Epithelial cell of prostate (primary cell): ENCODE results near the gene SERAC1.
"Not testable (repeated sequence)": the region's sequence is repeated elsewhere in the genome, so short reads cannot be mapped to it uniquely, and the experiment has no call there.

Experiments
- DNase-seq: peaks from one replicate; pipeline ENCODE4 v3.0.0-alpha.2; 2011; ENCODE audit warnings: low read depth, low spot score
- H3K27ac ChIP-seq: fragments of 450-650 bp; 2 replicates; pipeline ENCODE4 v1.5.1; 2017; ENCODE audit warnings: mild to moderate bottlenecking

SERAC1 gene

GRCh38 chr6:158175111-158175510 is 7.0 kb upstream of the SERAC1 start:
- H3K27ac ChIP-seq: no peak overlapping the region
- no peak for DNase-seq

DNA sequence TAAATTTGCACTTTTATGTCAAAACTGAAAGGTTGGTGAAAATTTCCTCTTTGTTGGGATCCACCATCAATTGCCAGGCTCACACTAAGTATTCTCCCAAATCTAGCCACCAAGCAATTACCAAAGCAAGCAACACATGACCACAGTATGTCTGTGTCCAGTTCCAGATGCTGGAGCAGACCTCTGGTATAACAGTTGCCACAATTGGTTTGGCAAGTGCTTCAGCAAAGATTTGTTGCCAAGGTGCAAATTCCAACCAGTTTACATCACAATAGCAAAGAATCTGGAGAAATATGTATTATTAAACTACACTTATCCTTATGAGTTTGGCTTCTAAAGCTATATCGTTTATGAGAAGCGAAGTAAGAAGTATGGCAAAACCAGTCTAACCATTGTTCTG is 6.5 kb upstream of the SERAC1 start:
- no peak overlapping the region for H3K27ac ChIP-seq

GRCh38 chr6:158174024-158174423 is 6.0 kb upstream of the SERAC1 start:
- DNase-seq: no peak
- H3K27ac ChIP-seq: no peak overlapping the region

More for the DNA sequence above, 6.5 kb upstream of the SERAC1 start:
- no peak for DNase-seq

GRCh38 chr6:158172001-158172400 is 3.9 kb upstream of the SERAC1 start:
- no peak for DNase-seq
- no peak overlapping the region for H3K27ac ChIP-seq

GRCh38 chr6:158170656-158171081 is 2.6 kb upstream of the SERAC1 start:
- H3K27ac ChIP-seq: peak overlapping the region; percentile 62

GRCh38 chr6:158169634-158170033 is 1.6 kb upstream of the SERAC1 start:
- not testable (repeated sequence) for DNase-seq
- H3K27ac ChIP-seq: peak overlapping the region; percentile 62

More at GRCh38 chr6:158170656-158171081, 2.6 kb upstream of the SERAC1 start:
- no peak for DNase-seq

GRCh38 chr6:158165919-158166416 is 2.1 kb downstream of the SERAC1 start:
- H3K27ac ChIP-seq: no peak overlapping the region

DNA sequence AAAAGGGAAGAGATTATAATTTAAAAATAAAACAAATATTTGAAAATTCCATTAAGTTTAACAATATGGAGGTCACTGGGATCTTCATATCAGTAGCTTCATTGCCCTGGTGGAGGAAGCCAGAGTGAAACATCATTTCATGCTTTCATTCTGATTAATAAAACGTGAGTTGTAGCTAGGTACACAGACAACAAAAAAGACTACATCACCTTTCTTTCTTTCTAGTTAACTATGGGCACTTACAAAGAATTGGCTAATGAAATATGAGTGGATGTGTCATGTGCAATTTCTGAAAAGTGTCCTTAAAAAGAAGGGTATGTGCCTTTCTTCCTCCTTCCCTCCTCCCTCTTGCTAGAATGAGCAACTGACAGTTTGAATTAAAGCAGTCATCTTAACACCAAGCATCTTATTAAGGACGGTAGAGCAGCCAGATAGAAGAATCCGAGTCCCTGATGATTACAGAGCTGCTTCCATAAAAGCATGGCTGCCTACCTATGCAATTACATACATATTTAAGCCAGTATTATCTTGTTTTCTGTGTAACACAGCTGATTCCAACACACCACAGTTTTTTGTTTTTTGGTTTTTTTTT is 3.4 kb downstream of the SERAC1 start:
- H3K27ac ChIP-seq: no peak overlapping the region
- no peak for DNase-seq

More at GRCh38 chr6:158165919-158166416, 2.1 kb downstream of the SERAC1 start:
- no peak for DNase-seq

DNA sequence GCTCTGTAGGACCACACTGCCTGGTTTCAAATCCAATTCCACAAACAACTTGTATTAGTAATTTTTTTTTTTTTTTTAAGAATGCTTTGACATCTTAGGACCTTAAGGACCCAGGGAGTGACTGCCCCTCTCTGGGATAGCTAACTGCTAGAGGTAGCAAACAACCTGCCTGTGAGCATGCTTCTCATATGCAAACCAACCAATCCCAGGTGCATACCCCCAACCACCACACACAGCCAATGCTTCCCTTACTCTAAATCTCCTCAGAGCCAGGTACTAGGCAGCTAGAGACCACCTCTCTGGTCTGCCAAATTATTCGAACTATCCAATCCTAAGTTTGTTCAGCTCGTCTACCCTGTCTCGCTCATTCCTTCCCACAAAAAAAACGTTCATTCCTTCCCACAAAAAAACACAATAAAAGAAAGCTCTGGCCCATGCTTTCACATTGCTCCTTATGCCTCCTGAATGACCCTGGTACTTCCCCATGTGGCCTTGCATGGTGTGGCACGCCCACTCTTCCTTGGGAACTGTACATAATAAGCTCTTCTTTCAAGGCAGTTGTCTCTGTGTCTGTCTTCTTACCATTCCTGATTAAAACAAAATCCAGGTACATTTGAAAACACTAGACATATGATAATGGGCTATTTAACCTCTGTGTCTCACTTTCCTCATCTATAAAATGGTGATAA is 6.4 kb downstream of the SERAC1 start:
- H3K27ac ChIP-seq: no peak overlapping the region
- DNase-seq: no peak

DNA sequence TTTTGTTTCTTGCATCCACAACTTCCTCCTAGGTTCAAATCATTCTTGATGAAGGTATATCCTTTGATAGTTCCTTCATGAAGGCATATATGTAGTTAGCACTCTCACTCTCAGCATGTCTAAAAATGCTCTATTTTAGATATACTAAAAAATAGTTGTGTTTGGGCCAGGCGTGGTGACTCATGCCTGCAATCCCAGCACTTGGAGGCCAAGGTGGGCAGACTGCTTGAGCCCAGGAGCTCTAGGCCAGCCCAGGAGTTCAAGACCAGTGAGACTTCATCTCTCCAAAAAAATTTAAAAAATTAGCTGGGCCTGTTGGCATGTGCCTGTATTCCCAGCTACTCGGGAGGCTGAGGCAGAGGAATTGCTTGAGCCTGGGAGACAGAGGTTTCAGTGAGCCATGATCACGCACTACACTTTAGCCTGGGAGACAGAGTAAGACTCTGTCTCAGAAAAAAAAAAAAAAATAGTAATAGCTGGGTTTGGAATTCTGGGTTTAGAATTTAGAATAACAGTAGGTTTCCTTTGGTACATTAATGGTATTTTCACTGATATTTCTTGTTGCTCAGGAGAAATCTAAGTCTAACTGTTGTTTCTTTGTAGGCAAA is 7.0 kb downstream of the SERAC1 start:
- no peak overlapping the region for H3K27ac ChIP-seq
- DNase-seq: no peak

DNA sequence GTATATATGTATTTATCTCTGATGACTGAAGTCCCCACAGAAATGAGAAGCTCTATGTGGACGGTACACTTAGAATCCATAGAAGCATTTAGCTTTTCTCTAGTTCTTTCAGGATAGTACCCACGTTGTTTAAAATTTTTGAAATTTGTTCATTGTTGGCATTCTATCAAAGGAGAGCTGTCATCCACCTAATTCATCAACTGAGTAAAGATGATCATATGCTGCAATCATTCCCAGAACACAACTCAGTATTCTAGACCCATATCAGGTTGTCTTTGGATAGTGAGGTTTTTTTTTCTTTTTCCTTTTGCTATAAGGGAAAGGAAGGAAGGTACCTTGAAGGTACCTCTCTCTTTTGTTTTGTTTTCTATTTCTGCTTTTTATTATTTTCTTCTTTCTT is 9.3 kb downstream of the SERAC1 start:
- no peak overlapping the region for H3K27ac ChIP-seq
- DNase-seq: no peak

DNA sequence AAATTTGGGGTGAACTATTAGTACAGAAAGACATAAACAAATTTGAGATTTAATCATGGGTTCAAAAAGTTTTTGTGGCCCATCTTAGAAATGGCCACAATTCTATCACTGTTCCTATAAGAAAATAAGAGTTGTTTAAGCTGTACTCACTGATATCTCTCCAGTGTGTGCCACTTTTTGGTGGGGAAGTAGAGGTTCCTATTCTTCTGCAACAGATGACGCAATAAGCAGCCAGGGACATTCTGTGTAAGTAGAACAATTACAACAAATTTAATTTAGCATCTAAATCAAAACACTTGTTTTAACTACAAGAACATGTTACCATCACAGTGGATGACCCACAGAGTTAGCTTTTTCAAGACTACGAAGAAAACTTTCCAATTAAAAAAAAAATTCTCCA is 9.9 kb downstream of the SERAC1 start:
- no peak for DNase-seq
- H3K27ac ChIP-seq: no peak overlapping the region

GRCh38 chr6:158157064-158157764 is 10.8 kb downstream of the SERAC1 start:
- H3K27ac ChIP-seq: no peak overlapping the region
- DNase-seq: no peak

GRCh38 chr6:158154816-158155215 is 13.2 kb downstream of the SERAC1 start:
- H3K27ac ChIP-seq: no peak overlapping the region
- no peak for DNase-seq

DNA sequence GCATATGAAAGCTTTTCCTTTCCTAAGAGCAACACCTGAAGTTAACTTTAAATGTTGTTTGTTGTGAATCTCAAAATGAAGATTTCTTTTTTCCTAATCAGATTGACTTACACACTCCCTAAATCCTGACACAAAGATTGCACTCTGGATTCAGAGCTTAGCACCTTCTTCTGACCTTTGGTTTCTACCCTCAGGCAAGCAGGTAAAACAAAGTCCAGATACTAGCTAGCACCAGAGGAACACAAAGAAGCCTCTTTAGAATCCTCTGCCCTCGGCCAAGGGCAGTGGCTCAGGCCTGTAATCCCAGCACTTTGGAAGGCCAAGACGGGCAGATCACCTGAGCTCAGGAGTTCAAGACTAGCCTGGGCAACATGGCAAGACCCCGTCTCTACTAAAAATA is 14.5 kb downstream of the SERAC1 start:
- DNase-seq: no peak
- no peak overlapping the region for H3K27ac ChIP-seq

DNA sequence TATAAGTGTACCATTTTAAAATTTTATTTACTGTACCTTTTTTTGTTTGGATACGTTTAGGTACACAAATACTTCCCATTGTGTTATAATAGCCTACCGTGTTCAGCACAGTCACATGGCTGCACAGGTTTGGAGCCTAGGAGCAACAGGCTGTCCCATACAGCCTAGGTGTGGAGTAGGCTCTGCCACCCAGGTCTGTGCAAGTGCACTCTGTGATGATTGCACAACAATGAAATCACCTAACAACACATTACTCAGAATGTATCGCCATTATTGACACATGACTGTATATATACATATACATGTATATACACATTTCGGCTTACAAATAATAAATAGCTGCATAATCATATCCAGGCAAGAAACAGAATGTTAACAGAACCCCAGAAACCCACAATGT is 15.4 kb downstream of the SERAC1 start:
- H3K27ac ChIP-seq: no peak overlapping the region
- DNase-seq: no peak

DNA sequence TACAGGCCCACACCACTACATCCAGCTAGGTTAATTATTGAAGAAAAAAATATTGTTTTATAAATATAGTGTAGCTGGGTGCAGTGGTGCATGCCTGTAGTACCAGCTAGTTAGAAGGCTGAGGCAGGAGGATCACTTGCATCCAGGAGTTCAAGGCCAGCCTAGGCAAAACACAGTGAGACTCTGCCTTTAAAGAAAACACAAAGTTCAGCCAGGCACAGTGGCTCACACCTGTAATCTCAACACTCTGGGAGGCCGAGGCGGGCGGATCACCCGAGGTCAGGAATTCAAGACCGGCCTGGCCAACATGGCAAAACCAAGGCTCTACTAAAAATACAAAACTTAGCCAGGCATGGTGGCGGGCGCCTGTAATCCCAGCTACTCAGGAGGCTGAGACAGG is 16.0 kb downstream of the SERAC1 start:
- H3K27ac ChIP-seq, DNase-seq: not testable (repeated sequence)

GRCh38 chr6:158150701-158151100 is 17.4 kb downstream of the SERAC1 start:
- DNase-seq: no peak
- H3K27ac ChIP-seq: no peak overlapping the region

DNA sequence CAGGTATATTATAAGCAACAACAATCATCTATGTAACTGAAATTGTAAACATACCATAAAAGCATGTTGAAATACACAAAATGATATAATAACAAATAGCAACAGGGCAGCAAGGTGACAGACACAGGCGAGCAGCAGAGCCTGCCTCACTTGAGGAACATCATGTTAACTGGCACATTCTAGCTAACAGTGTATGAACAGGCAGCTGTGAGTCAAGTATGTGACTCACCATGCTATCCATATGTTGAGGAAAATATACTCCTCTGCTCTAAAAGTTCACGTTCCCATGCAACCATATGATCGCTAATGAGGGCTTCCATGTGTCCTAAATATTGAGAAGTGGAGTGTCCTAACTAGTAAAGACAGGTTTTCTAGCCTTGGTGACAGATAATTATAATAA is 18.4 kb downstream of the SERAC1 start:
- DNase-seq: no peak
- H3K27ac ChIP-seq: no peak overlapping the region

- DNase-seq: no peak
- H3K27ac ChIP-seq: peak overlapping the region; percentile 45
These were observed 24.4 kb downstream of the SERAC1 start for GRCh38 chr6:158143700-158144099.

DNA sequence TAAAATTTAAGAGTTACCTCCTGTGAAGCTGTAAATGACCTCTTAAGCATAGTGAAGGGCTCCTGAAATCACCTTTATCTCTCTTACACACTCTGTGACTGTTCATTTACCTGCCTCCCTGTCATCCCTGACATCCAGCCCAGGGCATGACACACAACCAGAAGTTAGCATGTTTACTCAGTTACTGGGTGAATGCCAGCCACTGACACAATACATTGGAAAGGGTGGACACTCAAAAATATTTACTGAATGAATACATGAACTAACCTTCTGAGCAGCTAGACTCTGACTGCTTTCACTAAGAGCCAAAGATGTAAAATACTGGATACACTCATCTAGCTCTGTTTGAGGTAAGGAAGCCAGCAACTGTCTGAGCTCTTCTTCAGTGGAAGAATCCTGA is 25.3 kb downstream of the SERAC1 start:
- H3K27ac ChIP-seq: peak overlapping the region; percentile 45
- peak; percentile 90 for DNase-seq
